MM.1S (cell line): Measurements from ENCODE around the gene ZNF184.

Source experiments
- DNase-seq: peaks from one replicate; pipeline ENCODE4 v3.0.0-alpha.2; 2015
- H2AFZ ChIP-seq: fragments of 300-600 bp; sonication (generic); 2 replicates; pipeline ENCODE4 v1.6.0; 2016; ENCODE audit warnings: antibody characterized with exemption, low read length
- H3F3A ChIP-seq: fragments of 300-600 bp; sonication (generic); 2 replicates; pipeline ENCODE4 v1.6.1; 2016; ENCODE audit warnings: mild to moderate bottlenecking, antibody characterized with exemption, low read length, moderate library complexity, mixed read lengths; ENCODE audit not compliant: insufficient read depth
- H3K27ac ChIP-seq: fragments of 300-600 bp; sonication (generic); 2 replicates; pipeline ENCODE4 v1.5.1; 2016; ENCODE audit warnings: mild to moderate bottlenecking, low read length
- H3K27me3 ChIP-seq: fragments of 300-600 bp; sonication (generic); replicated peaks from 2 replicates; pipeline ENCODE4 v1.6.0; 2016; ENCODE audit warnings: low read length; ENCODE audit not compliant: insufficient read depth
- H3K36me3 ChIP-seq: fragments of 300-600 bp; sonication (generic); replicated peaks from 2 replicates; pipeline ENCODE4 v1.6.1; 2016; ENCODE audit warnings: mild to moderate bottlenecking, low read length, mixed read lengths; ENCODE audit not compliant: insufficient read depth
- H3K4me1 ChIP-seq: fragments of 300-600 bp; sonication (generic); 2 replicates; pipeline ENCODE4 v1.6.1; 2016; ENCODE audit warnings: low read length, mixed read lengths
- H3K4me2 ChIP-seq: fragments of 300-600 bp; sonication (generic); 2 replicates; pipeline ENCODE4 v1.6.0; 2016; ENCODE audit warnings: low read depth, low read length
- H3K4me3 ChIP-seq: fragments of 300-600 bp; sonication (generic); 2 replicates; pipeline ENCODE4 v1.5.1; 2016; ENCODE audit warnings: low read length, mixed read lengths
- H3K79me2 ChIP-seq: fragments of 300-600 bp; sonication (generic); 2 replicates; pipeline ENCODE4 v1.6.1; 2016; ENCODE audit warnings: mixed run types, low read length, mixed read lengths
- H3K9ac ChIP-seq: fragments of 300-600 bp; sonication (generic); 2 replicates; pipeline ENCODE4 v1.6.1; 2016; ENCODE audit warnings: low read length, mixed read lengths
- H3K9me2 ChIP-seq: fragments of 300-600 bp; sonication (generic); replicated peaks from 2 replicates; pipeline ENCODE4 v1.6.1; 2016; ENCODE audit warnings: mild to moderate bottlenecking, low read length, mixed read lengths; ENCODE audit not compliant: insufficient read depth
- H3K9me3 ChIP-seq: fragments of 300-600 bp; sonication (generic); replicated peaks from 2 replicates; pipeline ENCODE4 v1.6.1; 2016; ENCODE audit warnings: mild to moderate bottlenecking, low read length, mixed read lengths; ENCODE audit not compliant: insufficient read depth
- H4K20me1 ChIP-seq: fragments of 300-600 bp; sonication (generic); 2 replicates; pipeline ENCODE4 v1.6.1; 2016; ENCODE audit warnings: mild to moderate bottlenecking, low read length, moderate library complexity, mixed read lengths; ENCODE audit not compliant: insufficient read depth
- EZH2 ChIP-seq: fragments of 300-600 bp; sonication (generic); optimal IDR thresholded peaks from 2 replicates; pipeline ENCODE3; 2017; ENCODE audit warnings: low read depth, mild to moderate bottlenecking, antibody characterized with exemption, low read length, mixed read lengths
- EZH2phosphoT487 ChIP-seq: fragments of 300-600 bp; sonication (generic); IDR thresholded peaks from 2 replicates; pipeline ENCODE4 v1.6.1; 2018; ENCODE audit warnings: antibody characterized with exemption, low read length
- TF ChIP-seq, protein P1 (sequence below): fragments of 300-600 bp; sonication (generic); IDR thresholded peaks from 2 replicates; pipeline ENCODE4 v1.5.1; 2016; ENCODE audit warnings: antibody characterized with exemption, low read length, mixed read lengths

The ZNF184 gene

DNA sequence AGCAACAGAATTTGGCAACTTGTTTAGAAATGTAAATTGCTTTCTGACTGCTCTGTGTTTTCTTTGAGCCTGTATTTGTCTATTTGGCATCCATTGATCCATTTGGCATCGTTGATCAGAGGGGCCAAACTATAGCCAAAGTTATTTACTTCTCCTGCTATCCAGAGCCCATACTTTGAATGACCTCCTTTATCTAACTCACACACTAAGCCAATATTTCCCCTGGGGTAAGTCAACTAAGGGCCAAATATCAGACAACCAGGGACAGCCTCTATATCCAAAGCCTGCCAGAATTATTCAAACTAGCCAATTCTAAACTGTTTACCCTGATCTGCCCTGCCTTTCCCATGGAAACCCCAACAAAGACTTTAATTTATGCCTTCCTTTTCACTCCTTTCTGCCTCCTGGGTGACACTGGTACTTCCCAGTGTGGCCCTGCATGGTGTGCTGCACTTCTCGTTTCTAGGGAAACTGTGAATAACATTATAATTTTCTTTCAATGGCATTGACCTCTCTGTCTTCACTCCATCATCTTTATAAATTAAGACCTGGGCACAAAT is 19.8 kb upstream of the ZNF184 start:
- Histone ChIP-seq H3K27ac (no peak overlapping the region), H3K9ac (no peak overlapping the region), H3K9me2 (no peaks in the 10 kb centered on the region), H4K20me1 (no peaks in the 10 kb centered on the region), H3K27me3 (no peaks in the 10 kb centered on the region), H2AFZ (no peak overlapping the region), H3K4me3 (no peak overlapping the region), H3K4me2 (no peak overlapping the region), H3K36me3 (no peaks in the 10 kb centered on the region), H3K4me1 (no peaks in the 10 kb centered on the region), H3K79me2 (no peaks in the 10 kb centered on the region), H3K9me3 (no peaks in the 10 kb centered on the region), H3F3A (no peaks in the 10 kb centered on the region)
- no peak for DNase-seq
- TF ChIP-seq, protein P1, sequence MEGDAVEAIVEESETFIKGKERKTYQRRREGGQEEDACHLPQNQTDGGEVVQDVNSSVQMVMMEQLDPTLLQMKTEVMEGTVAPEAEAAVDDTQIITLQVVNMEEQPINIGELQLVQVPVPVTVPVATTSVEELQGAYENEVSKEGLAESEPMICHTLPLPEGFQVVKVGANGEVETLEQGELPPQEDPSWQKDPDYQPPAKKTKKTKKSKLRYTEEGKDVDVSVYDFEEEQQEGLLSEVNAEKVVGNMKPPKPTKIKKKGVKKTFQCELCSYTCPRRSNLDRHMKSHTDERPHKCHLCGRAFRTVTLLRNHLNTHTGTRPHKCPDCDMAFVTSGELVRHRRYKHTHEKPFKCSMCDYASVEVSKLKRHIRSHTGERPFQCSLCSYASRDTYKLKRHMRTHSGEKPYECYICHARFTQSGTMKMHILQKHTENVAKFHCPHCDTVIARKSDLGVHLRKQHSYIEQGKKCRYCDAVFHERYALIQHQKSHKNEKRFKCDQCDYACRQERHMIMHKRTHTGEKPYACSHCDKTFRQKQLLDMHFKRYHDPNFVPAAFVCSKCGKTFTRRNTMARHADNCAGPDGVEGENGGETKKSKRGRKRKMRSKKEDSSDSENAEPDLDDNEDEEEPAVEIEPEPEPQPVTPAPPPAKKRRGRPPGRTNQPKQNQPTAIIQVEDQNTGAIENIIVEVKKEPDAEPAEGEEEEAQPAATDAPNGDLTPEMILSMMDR: no peak
- TF ChIP-seq EZH2phosphoT487 (no peak), EZH2 (no peak)

DNA sequence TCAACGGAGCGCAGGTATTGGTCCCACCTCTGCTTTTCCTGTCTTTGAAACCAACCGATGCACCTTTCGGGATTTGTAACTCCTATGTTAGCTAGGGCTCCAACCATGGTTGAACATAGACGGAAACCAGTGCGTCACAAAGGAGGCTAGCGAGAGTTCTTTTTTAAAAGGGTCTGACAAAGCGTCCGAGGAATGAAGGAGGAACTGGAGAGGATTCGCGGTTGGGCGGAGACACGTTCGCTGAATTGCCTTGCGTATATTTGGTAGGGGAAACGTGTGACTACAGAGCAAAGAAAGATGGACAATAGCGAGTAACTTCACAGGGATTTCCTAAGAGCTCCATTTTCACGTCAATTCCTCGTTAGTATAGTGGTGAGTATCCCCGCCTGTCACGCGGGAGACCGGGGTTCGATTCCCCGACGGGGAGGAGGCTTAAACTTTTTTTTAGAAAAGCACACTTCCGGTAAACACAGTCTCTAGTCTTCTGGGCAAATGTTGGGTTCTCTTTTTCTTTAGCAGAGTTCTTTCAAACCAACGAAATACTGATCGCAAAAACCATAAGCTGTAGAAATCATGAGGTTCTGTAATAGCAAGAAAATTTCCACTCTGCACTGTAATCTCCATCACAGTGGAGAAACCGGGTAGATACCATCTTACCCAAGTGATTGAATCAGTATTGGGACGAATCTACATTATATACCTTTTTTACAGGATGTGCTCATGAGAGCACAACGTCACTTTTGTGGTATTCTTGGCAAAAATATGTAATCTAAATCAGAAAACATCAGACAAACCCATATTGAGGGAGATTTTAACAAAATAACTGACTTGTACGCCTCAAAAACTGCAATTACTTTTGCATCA is 6.6 kb upstream of the ZNF184 start:
- Histone ChIP-seq H3K9me3 (no peaks in the 10 kb centered on the region), H3K36me3 (no peaks in the 10 kb centered on the region)
- no peak for TF ChIP-seq EZH2phosphoT487
- TF ChIP-seq, protein P1: no peak
- TF ChIP-seq EZH2: no peak

DNA sequence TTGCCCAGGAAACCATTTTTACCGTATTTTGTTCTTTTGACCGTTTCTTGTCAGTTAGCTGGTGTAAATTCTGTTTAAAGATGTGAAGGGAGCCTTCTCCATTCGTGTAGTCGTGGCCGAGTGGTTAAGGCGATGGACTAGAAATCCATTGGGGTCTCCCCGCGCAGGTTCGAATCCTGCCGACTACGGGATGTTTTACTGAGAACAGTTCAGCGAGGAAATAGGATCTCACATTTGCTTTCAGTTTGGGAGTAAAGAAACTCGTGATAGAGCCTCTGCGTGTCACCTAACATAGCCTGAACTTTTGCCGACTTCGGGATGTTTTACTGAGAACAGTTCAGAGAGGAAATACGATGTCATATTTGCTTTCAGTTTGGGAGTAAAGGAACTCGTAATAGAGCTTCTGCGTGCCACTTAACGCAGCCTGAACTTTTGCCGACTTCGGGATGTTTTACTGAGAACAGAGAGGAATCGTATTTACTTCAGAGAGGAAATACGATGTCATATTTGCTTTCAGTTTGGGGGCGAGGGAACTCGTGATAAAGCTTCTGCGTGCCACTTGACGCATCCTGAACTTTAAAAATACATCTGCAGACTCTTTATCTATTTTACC is 5.9 kb upstream of the ZNF184 start:
- Histone ChIP-seq H4K20me1 (no peaks in the 10 kb centered on the region), H3K79me2 (no peaks in the 10 kb centered on the region), H3K4me1 (peaks cover 6% of the 10 kb centered on the region), H2AFZ (peak overlapping the region; percentile 86), H3K36me3 (no peaks in the 10 kb centered on the region), H3K4me2 (peak overlapping the region; percentile 92), H3K27me3 (no peaks in the 10 kb centered on the region), H3F3A (peaks cover 22% of the 10 kb centered on the region), H3K9me2 (no peaks in the 10 kb centered on the region), H3K9me3 (no peaks in the 10 kb centered on the region), H3K27ac (peak overlapping the region; percentile 98), H3K9ac (peak overlapping the region; percentile 92), H3K4me3 (peak overlapping the region; percentile 83)
- TF ChIP-seq EZH2phosphoT487 (no peak), EZH2 (no peak)
- TF ChIP-seq, protein P1: no peak
- peak; percentile 83 for DNase-seq

More for the DNA sequence above, 6.6 kb upstream of the ZNF184 start:
- Histone ChIP-seq H3K4me1 (peaks cover 6% of the 10 kb centered on the region), H3K4me2 (peak overlapping the region; percentile 92), H3F3A (peaks cover 22% of the 10 kb centered on the region), H3K4me3 (peak overlapping the region; percentile 83), H3K79me2 (no peaks in the 10 kb centered on the region), H3K27me3 (no peaks in the 10 kb centered on the region), H3K27ac (peak overlapping the region; percentile 98), H4K20me1 (no peaks in the 10 kb centered on the region), H3K9ac (peak overlapping the region; percentile 92), H2AFZ (peak overlapping the region; percentile 86), H3K9me2 (no peaks in the 10 kb centered on the region)
- peak; percentile 76 for DNase-seq
